Measurements from ENCODE around the gene IL1RN.

IL1RN gene

DNA sequence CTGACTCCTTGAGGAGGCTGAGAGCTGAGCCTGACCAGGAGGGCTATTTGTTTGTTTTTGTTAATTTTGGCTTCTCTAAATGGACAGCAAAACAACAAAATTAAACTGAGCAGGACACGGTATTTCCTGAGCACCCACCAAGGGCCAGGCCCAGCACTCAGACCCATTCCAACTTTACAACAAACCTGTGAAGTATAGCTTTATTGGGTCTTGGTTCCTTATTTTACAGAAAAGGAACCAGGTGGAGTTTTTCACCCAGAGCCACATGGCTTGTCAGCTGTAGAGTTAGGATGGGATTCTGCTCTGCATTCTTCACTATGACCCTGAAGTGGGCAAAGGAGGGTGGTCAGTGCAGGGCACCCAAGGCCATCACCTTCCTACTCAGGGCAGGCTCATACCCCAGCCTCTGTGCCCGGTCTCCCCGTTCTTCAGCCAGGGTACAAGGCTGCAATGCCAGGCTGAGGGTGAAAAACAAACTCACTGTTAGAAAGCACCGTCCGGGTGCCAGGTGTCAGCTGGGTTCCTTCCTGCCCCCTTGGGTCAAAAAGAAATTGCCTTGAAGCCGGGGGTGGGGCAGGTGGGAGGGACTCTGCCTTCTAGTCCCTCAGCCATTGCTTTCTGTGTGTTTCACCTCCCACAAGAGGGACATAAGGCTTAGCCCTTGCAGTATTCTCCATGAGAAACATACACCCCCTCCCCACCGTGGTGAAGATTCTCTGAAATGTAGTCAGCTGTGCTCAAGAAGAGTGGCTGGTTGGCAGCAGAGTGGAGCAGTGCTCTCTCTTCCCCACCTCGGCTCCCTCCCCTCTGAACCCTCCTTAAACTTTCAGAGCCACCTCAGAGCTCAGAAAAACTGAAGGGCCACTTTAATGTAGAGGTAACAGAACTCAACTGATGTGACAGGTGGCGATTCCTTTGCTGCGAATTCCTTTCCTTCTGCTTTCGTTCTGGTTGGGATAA, 48.6 kb downstream of the IL1RN start:
- DNase-seq, result no peak

DNA sequence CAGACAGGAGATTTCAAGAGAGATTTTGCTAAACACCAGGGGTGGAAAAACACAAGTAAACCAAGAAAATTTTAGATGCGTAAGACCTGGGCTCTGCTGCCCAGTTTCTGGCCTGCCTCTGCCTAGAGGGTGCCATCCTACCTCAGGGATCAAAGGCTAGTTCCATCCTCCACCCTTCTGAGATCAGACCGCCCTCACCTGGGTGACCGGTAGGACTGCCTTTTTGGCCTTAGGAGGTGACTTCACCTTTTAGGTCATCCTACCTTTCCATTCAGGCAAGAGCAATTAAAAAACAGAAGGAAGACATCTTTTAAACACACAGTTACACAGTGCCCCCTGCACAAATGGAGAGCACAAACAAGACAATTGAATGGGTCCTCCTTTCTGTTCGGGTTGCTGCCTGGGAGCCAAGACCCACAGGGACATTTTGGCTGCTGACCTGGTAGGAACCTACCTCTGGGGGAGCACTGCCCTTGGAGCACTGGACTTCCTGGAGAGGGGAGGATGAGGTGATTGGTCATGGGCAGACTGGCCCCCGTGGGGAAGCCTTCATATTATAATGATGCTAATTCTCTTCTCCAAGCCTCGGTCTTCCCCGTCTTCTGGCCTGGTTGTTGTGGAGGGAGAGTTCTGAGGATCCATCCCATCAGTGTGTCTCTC, 49.4 kb downstream of the IL1RN start:
- DNase-seq, result no peak

DNA sequence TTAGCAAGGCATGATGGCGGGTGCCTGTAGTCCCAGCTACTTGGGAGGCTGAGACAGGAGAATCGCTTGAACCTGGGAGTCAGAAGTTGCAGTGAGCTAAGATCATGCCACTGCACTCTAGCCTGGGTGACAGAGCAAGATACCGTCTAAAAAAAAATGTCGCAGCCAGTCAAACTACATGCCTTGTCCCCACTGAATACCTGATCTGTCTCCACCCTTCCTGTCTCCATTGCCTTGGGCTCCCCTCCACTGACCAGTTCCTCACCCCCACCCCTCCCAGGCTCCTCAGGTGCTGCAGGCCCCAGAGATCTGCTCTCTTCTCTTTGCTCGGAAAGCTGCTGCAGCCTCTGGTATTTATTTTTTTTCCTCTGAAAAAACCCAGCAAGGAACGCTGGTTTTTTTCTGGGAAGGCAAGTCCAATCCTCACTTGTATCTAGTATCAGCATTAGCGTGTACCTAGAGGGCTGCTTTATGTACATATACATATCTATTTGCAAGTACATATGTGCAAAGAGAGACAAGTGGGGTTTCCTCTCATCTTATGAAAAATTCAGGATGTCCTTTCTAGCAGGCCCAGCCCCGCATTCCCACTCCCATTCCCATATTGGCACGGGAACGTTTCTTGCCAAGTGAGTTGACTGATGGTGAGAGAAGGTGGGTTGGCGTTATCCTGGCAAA, 50.8 kb downstream of the IL1RN start:
- DNase-seq, result no peak

DNA sequence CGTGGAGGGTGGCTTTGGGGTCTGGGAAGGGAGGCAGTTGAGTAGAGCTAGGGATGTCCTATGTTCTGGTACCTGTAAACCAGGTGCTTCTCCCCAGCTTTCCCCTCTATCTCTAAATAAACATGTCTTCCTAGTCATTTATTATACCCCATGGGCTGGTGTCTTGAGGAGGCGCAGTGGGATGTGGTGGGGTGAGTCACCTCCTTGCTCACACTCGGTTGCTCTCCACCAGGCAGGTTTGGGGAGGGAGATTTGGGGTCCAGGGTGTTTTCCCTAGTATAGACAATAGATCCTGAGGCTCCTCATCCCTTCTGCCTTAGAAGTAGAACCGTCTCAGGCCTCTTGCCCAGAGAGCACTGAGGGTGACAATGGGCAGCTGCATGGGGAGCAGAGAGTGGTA, 51.5 kb downstream of the IL1RN start:
- no peak for DNase-seq

DNA sequence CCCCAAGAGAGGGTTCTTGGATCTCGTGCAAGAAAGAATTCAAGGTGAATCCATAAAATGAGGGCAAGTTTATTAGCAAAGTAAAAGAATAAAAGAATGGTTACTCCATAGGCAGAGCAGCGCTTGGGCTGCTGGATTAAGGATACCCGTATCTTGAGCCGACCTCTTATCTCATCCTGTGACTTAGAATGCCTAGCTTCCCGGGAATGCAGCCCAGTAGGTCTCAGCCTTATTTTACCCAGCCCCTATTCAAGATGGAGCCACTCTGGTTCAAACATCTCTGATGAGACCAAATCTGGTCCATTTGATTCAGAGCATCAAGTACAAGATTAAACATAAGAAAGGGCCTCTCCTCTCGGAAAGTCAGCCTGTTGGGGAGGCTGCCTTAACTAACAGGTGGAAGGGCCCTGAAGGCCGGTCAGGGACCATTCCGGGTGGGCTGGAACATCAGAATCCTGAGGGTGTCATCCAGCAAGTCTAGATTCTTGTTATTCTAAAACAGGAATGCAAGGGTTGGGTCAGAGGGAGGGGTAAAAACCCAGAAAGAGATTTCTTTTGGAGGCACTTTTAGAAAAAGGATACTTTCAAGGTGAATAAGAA, 52.1 kb downstream of the IL1RN start:
- no peak for DNase-seq

DNA sequence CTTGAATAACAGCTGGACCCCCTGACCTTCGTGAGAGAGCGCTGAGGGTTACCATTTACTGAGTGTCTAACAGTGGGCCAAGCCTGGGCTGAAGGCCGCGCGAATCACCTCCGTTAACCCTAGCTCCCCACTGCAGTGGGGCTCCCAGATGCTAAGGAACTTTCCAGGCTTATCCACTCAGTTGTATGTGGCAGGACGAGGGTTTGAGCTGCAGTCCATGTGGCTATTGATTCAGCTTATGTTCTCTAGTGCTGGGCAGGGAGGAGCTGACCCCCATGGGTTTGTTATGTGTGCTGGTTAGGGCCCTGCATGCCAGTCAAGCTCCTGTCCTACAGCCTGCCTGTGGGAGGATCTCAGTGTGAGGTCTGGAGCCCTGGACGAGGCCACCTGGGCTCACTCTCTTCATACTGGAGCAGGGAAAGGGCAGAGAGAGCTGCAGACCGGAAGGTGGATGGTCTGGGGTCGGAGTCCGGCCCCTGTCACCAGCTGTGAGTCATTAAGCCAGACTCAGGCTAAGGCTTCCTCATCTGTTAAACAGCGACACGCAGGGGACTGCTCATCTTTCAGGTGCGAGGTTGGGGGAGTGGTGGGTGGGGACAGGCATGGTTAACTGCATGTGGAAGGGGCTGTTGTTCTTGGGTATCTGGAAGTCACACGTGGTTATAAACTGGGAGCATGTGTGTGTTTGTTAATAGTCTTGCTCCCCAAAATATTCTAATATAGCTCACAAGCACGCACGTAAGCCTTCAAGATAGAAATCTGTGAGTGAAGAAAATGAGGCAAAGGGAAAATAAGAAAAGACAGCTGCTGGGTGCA, 52.9 kb downstream of the IL1RN start:
- no peak for DNase-seq

DNA sequence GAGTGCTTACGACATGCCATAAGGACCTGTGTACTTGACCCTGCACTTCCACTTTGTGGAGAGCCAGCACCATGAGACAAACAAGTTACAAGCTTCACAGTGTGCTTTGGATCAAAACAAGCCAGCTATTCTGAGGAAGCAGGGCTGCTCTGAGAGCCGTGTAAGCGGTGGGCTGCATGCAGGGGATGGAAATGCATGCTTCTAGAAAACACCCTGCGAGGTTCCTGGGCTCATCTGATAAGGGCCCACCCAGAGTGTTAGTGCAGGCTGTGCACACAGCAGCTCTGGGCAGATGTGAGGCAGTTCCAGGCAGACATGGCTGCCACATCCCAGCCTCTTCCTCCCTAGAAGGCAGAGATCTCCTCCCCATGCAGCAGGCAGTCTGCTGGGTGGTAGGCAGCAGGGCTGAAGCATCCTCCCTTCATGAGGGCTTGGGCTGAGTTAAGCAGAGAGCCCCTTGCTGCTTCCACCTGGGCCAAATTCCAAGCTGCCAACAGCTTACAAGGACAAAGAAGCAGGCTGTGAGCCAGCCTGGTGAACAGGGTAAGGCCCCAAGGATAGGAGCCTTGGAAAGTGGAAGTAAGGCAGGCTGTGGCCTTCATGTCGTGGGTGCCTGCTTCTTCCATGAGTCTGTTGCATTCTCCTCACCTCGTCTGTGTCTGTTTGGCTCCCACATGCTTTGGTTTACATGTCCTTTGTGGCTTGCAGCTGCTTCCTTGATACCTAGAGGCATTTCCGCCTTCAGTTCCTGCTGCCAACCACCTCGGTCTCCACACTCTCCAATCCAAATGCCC, 54.1 kb downstream of the IL1RN start:
- no peak for DNase-seq

DNA sequence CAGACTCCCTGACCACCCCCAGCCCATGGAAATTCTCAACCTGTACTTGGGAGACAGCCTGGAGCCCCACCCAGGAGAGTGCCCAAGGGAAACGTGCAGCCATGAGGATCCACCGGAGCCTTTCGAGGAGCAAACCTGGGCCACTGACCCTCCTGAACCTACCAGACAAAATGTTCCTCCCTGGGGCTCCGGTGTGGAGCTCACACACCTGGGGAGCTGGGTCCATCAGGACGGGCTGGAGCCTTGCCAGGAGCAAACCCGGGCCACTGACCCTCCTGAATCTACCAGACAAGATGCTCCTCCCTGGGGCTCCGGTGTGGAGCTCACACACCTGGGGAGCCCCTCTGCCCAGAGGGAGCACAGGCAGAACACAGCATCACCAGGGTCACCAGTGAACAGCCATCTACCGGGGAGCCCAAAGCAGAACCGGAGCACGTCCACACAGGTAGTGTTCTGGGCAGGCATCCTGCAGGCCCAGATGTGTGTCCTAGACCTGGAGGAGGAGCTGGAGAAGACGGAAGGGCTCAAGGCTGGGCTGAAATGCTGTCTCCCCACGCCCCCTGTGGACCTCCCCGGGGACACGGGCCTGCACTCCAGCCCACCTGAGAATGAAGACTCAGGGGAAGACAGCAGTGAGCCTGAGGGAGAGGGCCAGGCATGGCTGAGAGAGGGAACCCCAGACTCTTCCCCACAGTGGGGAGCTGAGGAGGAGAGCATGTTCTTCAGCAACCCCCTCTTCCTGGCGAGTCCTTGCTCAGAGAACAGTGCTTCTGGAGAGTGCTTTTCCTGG, 55.3 kb downstream of the IL1RN start:
- no peak for DNase-seq

DNA sequence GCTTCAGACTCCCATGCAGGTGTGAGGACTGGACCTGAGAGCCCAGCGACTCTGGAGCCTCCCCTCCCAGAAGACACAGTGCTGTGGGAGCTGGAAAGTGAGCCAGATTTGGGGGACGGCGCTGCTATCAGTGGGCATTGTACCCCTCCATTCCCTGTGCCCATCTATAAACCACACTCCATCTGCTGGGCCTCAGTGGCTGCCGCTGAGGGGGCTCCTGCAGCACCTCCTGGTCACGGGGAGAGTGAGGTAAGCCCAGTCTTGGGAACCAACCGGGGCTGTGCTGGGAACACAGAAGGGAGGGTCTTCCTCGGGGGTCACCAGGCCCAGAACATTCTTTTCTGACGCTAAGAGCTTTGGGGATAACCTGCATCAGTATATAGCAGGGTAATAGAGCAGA, 55.9 kb downstream of the IL1RN start:
- DNase-seq, result no peak
